SKM-1 treated with dmso at 0.1 percent for 144 hours (cell line): ENCODE measurements around the gene TMEM106B.
"Not testable (repeated sequence)": the region's sequence is repeated elsewhere in the genome, so short reads cannot be mapped to it uniquely, and the experiment has no call there.

ENCODE experiments used
- DNase-seq: peaks from one replicate; lab custom pipeline; 2025; ENCODE audit not compliant: unreplicated experiment; lab: John Stamatoyannopoulos, UW

Gene TMEM106B

GRCh38 chr7:12211054-12211710, at the start of gene TMEM106B:
Gene TMEM106B (plus strand): TSS chr7:12211294. CDS start chr7:12214811, 3,517 bp downstream.
- DNase-seq, result peak; percentile 80

GRCh38 chr7:12162415-12163113, 48.5 kb upstream of the TMEM106B start:
- DNase-seq, result no peak

- not testable (repeated sequence) for DNase-seq
Measured at GRCh38 chr7:12168065-12168464, 43.0 kb upstream of the TMEM106B start.

GRCh38 chr7:12169981-12170820, 40.9 kb upstream of the TMEM106B start:
- DNase-seq, result not testable (repeated sequence)

GRCh38 chr7:12173671-12174070, 37.4 kb upstream of the TMEM106B start:
- no peak for DNase-seq

GRCh38 chr7:12174931-12175330, 36.2 kb upstream of the TMEM106B start:
- no peak for DNase-seq

- no peak for DNase-seq
Measured at GRCh38 chr7:12178317-12178716, 32.8 kb upstream of the TMEM106B start.

GRCh38 chr7:12194426-12194825, 16.7 kb upstream of the TMEM106B start:
- DNase-seq, result no peak

GRCh38 chr7:12196386-12196785, 14.7 kb upstream of the TMEM106B start:
- DNase-seq, result no peak

GRCh38 chr7:12199363-12199762, 11.7 kb upstream of the TMEM106B start:
- no peak for DNase-seq

- DNase-seq, result no peak
Measured at GRCh38 chr7:12207046-12207445, 4.0 kb upstream of the TMEM106B start.

GRCh38 chr7:12209221-12209620, 1.9 kb upstream of the TMEM106B start:
- DNase-seq, result no peak

- DNase-seq, result peak; percentile 58
Measured at GRCh38 chr7:12210179-12211053, 678 bp upstream of the TMEM106B start.

- no peak for DNase-seq
Measured at GRCh38 chr7:12211711-12212485, 804 bp downstream of the TMEM106B start.

- no peak for DNase-seq
Measured at GRCh38 chr7:12217311-12217710, 6.2 kb downstream of the TMEM106B start.

- DNase-seq, result no peak
Measured at GRCh38 chr7:12220389-12221046, 9.4 kb downstream of the TMEM106B start.

GRCh38 chr7:12221414-12221813, 10.3 kb downstream of the TMEM106B start:
- no peak for DNase-seq

GRCh38 chr7:12222889-12223579, 11.9 kb downstream of the TMEM106B start:
- DNase-seq, result peak; percentile 61

- DNase-seq, result not testable (repeated sequence)
Measured at GRCh38 chr7:12225017-12225416, 13.9 kb downstream of the TMEM106B start.
